Keratinocyte (primary cell): ENCODE results near the gene HRCT1. TPM values are rescaled to one million over a fixed set of nuclear protein-coding genes. Genes with fewer than 3 reads are reported as not detected.

Experiments used
- DNase-seq: peaks from one replicate; pipeline ENCODE4 v3.0.0-alpha.2; 2011; ENCODE audit warnings: low read depth, missing footprints, low spot score
- FAIRE-seq: peaks from 2 replicates; lab custom pipeline; 2011; peaks lifted over from hg19 to GRCh38; lab: Jason Lieb, UNC
- H2AFZ ChIP-seq: 2 replicates; pipeline ENCODE4 v1.6.0; 2012; ENCODE audit warnings: low read length, control low read depth, inconsistent platforms; ENCODE audit not compliant: control insufficient read depth
- H3K27ac ChIP-seq: 2 replicates; pipeline ENCODE4 v1.5.1; 2011; ENCODE audit warnings: low read length; ENCODE audit not compliant: control insufficient read depth, insufficient read depth
- H3K27me3 ChIP-seq: 3 replicates; pipeline ENCODE4 v1.6.0; 2011; ENCODE audit warnings: low read length; ENCODE audit not compliant: control insufficient read depth, insufficient read depth; ENCODE audit errors: extremely low read depth
- H3K36me3 ChIP-seq, 2 experiments: 2 replicates in 1 of 2; 3 replicates in 1 of 2; pipeline ENCODE4 v1.5.1; 2011; ENCODE audit warnings: low read length in 2 of 2, mild to moderate bottlenecking in 1 of 2; ENCODE audit not compliant: control insufficient read depth in 2 of 2, insufficient read depth in 2 of 2; ENCODE audit errors: extremely low read depth in 1 of 2
- H3K4me1 ChIP-seq: 3 replicates; pipeline ENCODE4 v1.5.1; 2011; ENCODE audit warnings: low read length; ENCODE audit not compliant: control insufficient read depth, insufficient read depth; ENCODE audit errors: extremely low read depth
- H3K4me2 ChIP-seq: 3 replicates; pipeline ENCODE4 v1.6.0; 2011; ENCODE audit warnings: low read depth, low read length; ENCODE audit not compliant: control insufficient read depth, insufficient read depth; ENCODE audit errors: extremely low read depth
- H3K4me3 ChIP-seq, 3 experiments: fragments of 200-600 bp in 1 of 3; sonication (generic) in 1 of 3; 2 replicates in 2 of 3; 3 replicates in 1 of 3; pipeline ENCODE4 v1.5.1; 2011 to 2016; ENCODE audit warnings: low read length in 3 of 3, mild to moderate bottlenecking in 3 of 3, control low read depth in 2 of 3, inconsistent platforms in 1 of 3, low read depth in 1 of 3, mixed read lengths in 1 of 3, mixed run types in 1 of 3, moderate library complexity in 1 of 3; ENCODE audit not compliant: control insufficient read depth in 2 of 3, insufficient read depth in 2 of 3; ENCODE audit errors: extremely low read depth in 1 of 3
- H3K79me2 ChIP-seq: 2 replicates; pipeline ENCODE4 v1.6.0; 2012; ENCODE audit warnings: low read length; ENCODE audit not compliant: control insufficient read depth, insufficient read depth
- H3K9ac ChIP-seq: 3 replicates; pipeline ENCODE4 v1.6.0; 2011; ENCODE audit warnings: low read length; ENCODE audit not compliant: control insufficient read depth, insufficient read depth; ENCODE audit errors: extremely low read depth
- H3K9me1 ChIP-seq: 3 replicates; pipeline ENCODE4 v1.6.0; 2011; ENCODE audit warnings: low read length; ENCODE audit not compliant: control insufficient read depth, insufficient read depth; ENCODE audit errors: extremely low read depth
- H3K9me3 ChIP-seq: 2 replicates; pipeline ENCODE4 v1.5.1; 2012; ENCODE audit warnings: low read depth, low read length; ENCODE audit not compliant: control insufficient read depth
- H4K20me1 ChIP-seq: 3 replicates; pipeline ENCODE4 v1.6.0; 2011; ENCODE audit warnings: low read length; ENCODE audit not compliant: control insufficient read depth, insufficient read depth; ENCODE audit errors: extremely low read depth
- CTCF ChIP-seq, 3 experiments: IDR thresholded peaks in 1 of 3; conservative IDR thresholded peaks in 1 of 3; optimal IDR thresholded peaks in 1 of 3; 2 replicates in 2 of 3; 3 replicates in 1 of 3; pipeline versions ENCODE3 to v1.5.1; 2011; ENCODE audit warnings: low read length in 3 of 3, mild to moderate bottlenecking in 3 of 3, moderate library complexity in 2 of 3, control low read depth in 1 of 3, inconsistent platforms in 1 of 3; ENCODE audit not compliant: insufficient read depth in 2 of 3; ENCODE audit errors: extremely low read depth in 1 of 3
- EZH2 ChIP-seq: IDR thresholded peaks from one replicate; pipeline ENCODE4 v1.6.1; 2012; ENCODE audit warnings: inconsistent platforms, mild to moderate bottlenecking, low read length, moderate library complexity
- dilution Hi-C: fragments of 300-500 bp; cut with MboI; formaldehyde crosslinking; loops from one replicate; pipeline ENCODE4 v1.7.0; 2020; ENCODE audit warnings: low sequenced_read_pairs; ENCODE audit not compliant: extremely low pct_ligation_motif_present
- polyA plus RNA-seq, 5 experiments: library from polyadenylated mRNA; depleted of rRNA in 3 of 5; stranded (reverse) in 3 of 5; stranded (forward) in 1 of 5; unstranded in 1 of 5; fragments of >200 nt; gene quantifications; 1 replicate in 1 of 5; 2 replicates in 3 of 5; 3 replicates in 1 of 5; pipeline versions ENCODE4 v1.2.1 to v1.2.3, GENCODE V29; 2011 to 2012; ENCODE audit warnings: missing spikeins in 2 of 5, low read depth in 1 of 5, low replicate concordance in 1 of 5

Gene HRCT1
- polyA plus RNA-seq, 1 donor (not counting 4 experiments of a cell fraction or from before 2014, with no cell fraction given) = not detected

- DNase-seq (no peak), FAIRE-seq (no peak)
- Histone ChIP-seq H3K9ac (no peak overlapping the region), H3K4me3 (no peak overlapping the region), H3K9me3 (no peaks in the 10 kb centered on the region), H3K27me3 (no peaks in the 10 kb centered on the region), H3K9me1 (no peaks in the 10 kb centered on the region), H2AFZ (no peak overlapping the region), H4K20me1 (no peaks in the 10 kb centered on the region), H3K36me3 (no peaks in the 10 kb centered on the region), H3K4me2 (no peak overlapping the region), H3K79me2 (no peaks in the 10 kb centered on the region), H3K27ac (no peak overlapping the region), H3K4me1 (no peaks in the 10 kb centered on the region)
- dilution Hi-C loops = no loop called here
- TF ChIP-seq CTCF (optimal IDR thresholded peaks at IDR 0.05 in 1 of 3, IDR thresholded peaks at IDR 0.05 in 1 of 3, conservative IDR thresholded peaks at IDR 0.05 in 1 of 3; ENCODE audit: extremely low read depth in 1 of 3, insufficient read depth in 2 of 3, low read length in 3 of 3) = no peak
- no peak for TF ChIP-seq EZH2
Observed at GRCh38 chr9:35939679-35940250, 33.8 kb downstream of the HRCT1 start.

- Histone ChIP-seq H3K4me2 (no peak overlapping the region), H3K9me3 (no peaks in the 10 kb centered on the region), H3K4me3 (no peak overlapping the region), H4K20me1 (no peaks in the 10 kb centered on the region), H3K9me1 (no peaks in the 10 kb centered on the region), H3K36me3 (no peaks in the 10 kb centered on the region), H3K4me1 (peaks cover 3% of the 10 kb centered on the region), H3K27ac (no peak overlapping the region), H3K9ac (no peak overlapping the region), H3K27me3 (no peaks in the 10 kb centered on the region), H2AFZ (peak overlapping the region; percentile 26), H3K79me2 (no peaks in the 10 kb centered on the region)
- TF ChIP-seq EZH2 = no peak
- no peak for TF ChIP-seq CTCF (optimal IDR thresholded peaks at IDR 0.05 in 1 of 3, IDR thresholded peaks at IDR 0.05 in 1 of 3, conservative IDR thresholded peaks at IDR 0.05 in 1 of 3; ENCODE audit: extremely low read depth in 1 of 3, insufficient read depth in 2 of 3, low read length in 3 of 3)
- FAIRE-seq (no peak), DNase-seq (no peak)
- dilution Hi-C loops = no loop called here
Observed at GRCh38 chr9:35940458-35941407, 34.7 kb downstream of the HRCT1 start.
